HG03469 (cell line): ENCODE results near the gene ATRIP.
"Not testable (repeated sequence)": the region's sequence is repeated elsewhere in the genome, so short reads cannot be mapped to it uniquely, and the experiment has no call there.

Source experiments
- ATAC-seq: cut with Tn5 transposase; IDR thresholded peaks from one replicate; pipeline ENCODE4 v1.9.1; 2021; ENCODE audit warnings: mild to moderate bottlenecking, moderate library complexity, moderate number of reproducible peaks; ENCODE audit not compliant: unreplicated experiment

ATRIP gene

DNA sequence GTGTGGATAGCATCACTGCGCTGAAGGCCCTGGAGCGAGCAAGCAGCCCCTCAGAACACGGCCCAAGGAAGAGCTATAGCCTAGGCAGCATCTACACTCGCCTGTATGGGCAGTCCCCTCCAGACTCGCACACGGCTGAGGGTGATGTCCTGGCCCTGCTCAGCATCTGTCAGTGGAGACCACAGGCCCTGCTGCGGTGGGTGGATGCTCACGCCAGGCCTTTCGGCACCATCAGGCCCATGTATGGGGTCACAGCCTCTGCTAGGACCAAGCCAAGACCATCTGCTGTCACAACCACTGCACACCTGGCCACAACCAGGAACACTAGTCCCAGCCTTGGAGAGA is 20.5 kb downstream of the ATRIP start:
- ATAC-seq: no peak

DNA sequence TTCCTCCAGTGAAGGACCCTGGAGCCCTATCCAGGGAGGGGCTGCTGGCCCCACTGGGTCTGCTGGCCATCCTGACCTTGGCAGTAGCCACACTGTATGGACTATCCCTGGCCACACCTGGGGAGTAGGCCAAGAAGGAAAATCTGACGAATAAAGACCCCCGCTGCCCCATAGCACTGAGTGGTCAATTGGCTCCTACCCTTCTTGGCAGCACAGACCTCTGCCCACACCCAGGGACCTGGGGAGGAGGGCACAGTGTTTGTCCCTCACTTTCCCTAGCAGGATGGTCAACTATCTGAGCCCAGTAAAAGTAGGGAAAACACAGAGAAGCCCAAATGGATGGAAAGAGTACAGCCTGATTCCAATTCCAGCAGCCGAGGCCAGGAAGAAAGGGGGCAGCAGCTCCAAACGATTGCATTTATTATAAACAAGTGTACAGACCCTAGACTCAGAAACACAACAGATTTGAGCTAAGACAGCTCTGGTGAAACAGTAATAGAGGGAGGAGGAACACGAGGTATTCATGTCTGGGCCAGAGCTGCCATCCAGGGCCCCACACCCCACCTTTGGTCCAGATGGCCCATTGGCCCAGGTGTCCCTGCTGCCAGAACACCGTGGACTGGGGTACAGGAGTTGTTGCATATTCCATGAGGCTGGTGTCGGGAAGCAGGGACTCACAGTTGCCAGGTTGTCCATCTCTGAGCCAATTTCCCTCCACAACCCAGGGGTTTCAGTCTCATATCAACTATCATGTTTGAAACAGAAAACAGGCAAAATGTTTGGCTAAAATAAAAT is 21.1 kb downstream of the ATRIP start:
- no peak for ATAC-seq

DNA sequence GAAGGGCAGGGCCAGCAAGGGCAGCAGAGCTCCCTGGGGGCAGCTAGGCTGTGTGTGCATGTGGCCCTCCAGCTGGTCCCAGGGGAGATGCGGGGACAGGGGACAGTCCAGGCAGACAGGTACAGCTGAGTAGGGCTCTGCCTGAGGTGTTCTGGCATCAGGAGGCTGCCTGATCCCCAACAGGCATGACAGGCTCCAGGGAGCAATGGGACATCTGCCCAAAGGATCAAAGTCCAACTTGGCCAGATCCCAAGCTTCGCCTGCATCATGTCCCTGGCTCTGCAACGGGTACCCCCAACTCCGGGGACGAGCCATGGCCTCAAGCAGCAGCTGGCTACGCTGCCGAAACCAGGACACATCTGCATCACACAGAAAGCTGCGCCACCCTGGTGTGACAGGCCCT is 21.8 kb downstream of the ATRIP start:
- ATAC-seq: no peak

DNA sequence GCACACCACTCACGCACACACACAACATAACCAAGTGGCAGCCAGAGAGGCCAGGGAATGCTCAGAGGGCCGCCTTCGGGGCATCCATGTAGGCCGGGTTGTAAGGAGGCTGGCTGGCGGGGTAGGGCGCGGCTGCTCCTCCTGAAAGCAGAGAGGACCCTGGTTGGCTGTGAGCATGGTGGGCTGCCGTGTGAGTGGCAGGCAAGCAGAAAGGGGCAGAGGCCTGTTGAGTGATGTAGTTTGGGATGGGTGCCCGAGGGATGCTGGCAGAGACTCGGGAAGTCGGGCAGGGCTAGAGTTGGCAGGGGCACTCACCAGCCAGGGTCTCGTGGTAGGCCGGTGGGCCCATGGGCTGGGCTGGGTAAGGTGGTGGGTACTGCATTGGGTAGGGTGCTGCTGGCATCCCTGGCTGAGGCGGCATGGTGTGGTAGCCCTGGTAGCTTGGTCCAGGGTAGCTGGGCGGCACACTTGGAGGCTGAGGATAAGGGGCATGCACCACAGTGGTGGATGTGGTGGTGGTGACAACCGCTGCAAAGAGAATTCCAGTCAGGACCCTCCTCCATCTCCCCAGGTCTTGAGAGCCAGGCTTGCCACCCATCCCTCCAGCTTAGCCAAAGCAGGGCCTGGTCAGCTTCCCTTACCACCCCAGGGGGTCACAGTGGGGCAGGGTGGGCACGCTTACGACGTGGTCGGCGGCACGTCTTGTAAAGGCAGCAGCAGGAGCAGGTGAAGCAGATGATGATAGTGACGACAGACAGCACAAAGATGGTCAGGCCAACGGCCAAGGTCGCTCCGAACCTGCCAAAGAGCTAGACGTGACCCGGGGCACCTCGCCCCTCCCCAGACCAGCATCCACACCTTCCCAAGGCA is 22.7 kb downstream of the ATRIP start:
- ATAC-seq: no peak

DNA sequence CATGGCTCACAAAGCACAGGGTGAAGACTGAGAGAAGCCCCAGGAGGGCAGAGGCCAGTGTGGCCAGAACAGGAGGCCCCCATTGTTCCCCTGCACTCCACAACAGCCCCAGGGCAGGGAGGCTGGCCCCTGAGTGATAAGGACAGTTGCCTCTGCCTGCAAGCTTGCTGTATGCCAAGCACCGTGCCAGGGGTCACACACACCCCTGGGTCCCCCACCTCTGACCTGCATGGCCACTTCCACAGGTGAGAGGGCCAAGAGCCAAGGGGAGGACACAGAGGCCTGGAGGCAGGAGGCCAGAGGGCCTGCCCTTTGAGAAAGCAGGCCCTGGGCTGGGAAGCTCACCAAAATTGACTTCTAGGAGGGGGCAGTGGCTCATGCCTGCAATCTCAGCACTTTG is 23.7 kb downstream of the ATRIP start:
- no peak for ATAC-seq

DNA sequence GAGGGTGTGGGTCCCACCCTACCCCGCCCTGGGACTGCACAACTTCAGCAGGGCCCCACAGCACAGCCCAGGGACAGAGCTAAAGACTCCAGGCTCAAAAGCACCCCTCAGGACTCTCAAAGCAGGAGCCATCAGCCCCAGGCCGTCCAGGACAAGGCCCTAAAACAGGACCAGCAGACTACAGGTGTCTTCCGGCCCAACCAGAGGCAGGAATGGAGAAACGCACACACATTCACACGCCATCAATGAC is 26.1 kb downstream of the ATRIP start:
- ATAC-seq: no peak

DNA sequence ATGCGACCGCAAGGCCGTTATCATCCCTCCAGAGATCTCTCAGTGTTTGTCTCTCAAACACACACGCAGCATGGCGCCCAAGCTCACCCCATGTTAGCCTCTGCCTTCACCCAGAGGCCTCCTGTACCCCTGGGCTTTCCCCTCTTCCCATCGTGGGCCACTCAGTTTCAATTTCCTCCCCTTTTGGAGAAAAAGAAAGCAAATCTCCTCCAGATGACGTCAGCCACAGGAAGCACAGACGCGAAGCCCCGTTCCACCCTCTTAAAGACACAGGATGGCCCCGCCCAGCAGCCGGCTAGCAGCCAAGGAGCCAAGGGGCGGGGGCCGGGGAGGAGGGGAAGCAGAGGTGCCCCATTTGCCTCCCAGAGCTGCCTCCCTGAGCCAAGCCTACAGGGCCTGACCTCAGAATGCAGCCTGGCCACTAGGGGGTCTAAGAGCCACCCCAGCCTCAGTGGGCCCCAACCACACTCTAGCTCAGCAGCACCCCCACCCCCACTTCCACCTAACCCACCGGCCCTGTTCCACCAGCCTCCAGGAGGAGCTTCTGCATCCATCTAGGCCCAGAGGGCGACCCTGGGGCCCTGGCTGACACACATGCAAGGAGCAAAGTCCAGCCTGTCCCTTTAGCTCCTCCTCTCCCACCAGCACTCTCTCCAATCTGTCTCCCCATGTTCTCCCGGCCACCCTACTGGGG is 26.5 kb downstream of the ATRIP start:
- peak; percentile 61 for ATAC-seq

DNA sequence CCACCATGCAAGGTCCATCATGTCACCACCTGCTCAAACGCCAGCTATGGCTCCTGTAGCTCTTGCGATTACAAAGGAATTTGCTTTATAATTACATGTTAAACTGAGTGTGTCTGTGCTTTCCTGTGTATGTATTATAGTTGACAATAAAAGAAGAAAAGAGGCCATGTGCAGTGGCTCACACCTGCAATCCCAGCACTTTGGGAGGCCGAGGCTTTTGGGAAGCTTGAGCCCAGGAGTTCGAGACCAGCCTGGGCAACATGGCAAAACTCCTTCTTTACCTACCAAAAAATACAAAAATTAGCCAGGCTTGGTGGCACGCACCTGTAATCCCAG is 27.0 kb downstream of the ATRIP start:
- ATAC-seq: no peak

DNA sequence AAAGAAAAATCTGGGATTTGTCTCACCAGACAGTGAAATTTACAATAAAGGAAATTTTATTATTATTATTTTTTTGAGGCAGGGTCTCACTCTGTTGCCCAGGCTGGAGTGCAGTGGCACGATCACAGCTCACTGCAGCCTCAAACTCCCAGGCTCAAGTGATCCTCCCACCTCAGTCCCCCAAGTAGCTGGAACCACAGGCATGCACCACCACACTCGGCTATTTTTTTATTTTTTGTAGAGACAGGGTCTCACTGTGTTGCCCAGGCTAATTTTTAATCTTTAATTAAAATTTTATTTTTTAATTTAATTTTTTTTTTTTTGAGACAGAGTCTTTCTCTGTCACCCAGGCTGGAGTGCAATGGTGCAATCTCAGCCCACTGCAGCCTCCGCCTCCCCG is 27.5 kb downstream of the ATRIP start:
- not testable (repeated sequence) for ATAC-seq

DNA sequence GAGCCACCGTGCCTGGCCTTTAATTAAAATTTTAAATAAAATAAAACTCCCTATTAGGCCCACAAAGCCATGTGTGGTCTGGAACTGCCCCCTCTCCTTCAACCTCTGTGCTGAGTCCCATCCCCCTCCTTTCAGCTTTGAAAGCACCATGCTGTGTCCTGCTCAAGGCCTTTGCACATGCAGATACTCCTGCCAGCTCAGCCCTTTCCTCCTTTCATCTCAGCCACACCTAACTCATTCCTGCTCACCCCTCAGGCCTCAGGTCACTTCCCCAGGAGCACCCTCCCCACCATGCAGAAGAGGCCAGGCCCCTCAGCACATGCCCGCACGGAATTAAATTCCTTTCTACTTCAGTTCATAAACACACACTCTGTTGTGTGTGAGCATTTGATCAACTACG is 28.1 kb downstream of the ATRIP start:
- ATAC-seq: no peak

DNA sequence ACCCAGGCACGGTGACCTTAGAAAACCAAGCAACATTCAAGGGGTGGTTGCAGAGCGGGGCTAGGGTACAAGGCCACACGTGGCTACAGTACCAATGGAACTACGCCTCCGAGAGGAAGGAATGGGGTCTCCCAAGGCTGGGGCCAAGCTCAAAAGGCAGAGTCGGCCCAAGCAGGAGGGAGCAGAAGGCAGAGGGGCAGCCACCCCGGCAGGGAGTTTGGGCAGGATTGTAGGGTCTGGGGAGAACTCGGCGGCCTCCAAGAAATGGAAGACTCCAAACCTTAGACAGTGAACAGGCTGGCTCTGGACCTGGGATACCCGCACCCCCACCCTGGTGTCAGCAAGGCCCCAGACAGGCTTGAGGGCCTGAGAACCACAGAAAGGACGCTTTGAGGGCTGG is 28.7 kb downstream of the ATRIP start:
- no peak for ATAC-seq

DNA sequence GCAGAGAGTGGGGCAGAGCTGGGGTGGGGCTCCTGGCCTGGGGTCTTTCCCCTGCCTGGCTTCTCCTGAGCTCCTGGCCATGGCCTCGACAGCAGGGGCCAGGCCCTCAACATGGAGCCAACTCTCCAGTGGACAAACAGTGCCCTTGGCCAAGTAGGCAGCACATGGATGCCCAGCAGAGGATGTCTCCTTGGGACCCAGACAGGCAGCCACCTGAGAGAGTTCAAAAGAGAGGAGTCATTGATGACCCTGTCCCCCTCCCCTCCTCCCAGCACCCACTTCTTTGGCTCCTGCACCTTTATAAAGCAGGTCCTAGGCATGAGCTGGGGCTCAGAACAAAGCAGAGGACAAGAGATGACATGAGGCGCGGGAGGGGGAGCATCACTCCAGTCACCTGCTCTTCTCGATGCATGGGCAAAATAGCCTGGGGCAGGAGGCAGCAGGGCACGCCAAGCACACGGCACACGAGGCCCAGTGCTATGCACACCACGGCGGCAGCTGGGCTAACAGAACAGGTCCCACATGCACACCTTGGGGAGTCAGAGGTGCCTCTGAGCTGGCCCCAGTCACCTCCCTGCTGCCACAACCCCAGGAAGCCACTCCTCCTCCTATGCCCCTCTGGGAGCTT is 30.0 kb downstream of the ATRIP start:
- ATAC-seq: no peak

DNA sequence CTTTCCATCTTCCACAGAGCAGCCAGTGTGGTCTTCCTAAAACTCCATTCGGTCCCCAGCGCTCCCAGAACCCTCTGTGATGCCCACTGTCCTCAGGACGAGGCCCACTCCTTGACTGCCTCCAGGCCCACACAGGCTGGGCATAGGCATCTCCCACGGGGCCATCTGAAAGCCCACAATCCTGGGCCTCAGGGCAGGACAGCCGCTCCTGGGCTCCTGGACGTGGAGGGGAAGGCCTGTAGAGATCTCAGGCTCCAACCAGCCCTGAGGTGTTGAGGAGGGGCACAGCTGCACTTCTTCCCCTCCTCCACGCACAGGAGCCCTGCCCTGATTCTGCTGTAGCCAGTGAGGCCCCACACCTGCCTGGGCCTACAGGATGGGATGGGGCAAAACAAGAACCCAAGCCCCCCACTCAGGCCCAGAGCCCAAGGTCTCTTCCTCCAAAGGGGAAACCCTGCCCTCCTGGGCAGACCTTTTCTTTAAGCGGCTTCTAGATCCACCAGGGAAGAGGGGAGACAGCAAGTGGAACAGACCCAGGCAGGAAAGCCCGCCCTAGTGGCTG is 31.5 kb downstream of the ATRIP start:
- ATAC-seq: no peak

DNA sequence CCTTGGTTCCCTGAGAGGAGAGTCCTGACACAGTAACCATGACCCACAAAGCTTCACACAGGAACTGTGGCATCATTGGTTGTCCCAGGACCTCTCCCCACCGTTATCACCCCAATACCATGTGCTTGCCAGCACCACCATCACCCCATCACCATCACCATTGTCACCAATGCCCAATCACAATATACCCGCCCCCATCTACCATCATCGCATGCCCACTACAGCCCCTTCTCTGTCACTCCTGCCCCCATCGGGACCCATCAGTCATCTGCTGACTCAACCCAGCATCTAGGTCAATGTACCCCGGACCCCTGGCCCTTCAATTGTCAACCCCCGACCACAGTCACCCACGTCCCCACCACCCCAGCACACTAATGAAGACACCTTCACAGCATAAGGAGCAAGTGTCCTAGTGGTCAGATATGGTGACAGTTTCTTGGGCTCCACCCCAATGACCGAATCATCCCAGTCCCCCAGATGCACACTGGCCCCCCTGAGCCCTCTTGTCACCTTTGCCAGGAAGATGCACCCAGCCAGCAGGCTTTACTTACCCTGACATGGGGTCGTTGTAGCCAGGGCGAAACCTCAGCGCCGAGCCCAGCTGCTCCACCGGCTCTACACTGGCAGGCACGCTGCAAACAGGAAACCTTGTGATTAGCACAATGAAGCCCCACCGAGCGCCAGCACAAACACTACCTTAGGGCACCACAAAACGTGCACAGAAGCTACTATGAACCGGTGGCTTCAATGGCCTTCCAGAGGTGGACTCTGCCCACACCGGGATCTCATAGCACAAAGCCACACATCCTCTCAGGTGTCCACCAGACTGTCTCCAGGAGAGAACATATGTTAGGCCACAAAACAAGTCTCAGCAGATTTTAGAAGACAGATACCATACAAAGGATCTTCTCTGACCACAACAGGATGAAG is 32.4 kb downstream of the ATRIP start:
- ATAC-seq: no peak

DNA sequence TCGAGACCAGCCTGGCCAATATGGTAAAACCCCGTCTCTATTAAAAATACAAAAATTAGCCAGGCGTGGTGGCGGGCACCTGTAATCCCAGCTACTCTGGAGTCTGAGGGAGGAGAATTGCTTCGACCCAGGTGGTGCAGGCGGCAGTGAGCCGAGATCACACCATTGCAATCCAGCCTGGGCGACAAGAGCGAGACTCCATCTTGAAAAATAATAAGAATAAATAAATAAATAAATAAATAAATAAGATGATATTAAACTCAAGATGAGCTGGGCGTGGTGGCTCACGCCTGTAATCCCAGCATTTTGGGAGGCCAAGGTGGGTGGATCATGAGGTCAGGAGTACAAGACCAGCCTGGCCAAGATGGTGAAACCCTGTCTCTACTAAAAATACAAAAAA is 34.4 kb downstream of the ATRIP start:
- not testable (repeated sequence) for ATAC-seq

DNA sequence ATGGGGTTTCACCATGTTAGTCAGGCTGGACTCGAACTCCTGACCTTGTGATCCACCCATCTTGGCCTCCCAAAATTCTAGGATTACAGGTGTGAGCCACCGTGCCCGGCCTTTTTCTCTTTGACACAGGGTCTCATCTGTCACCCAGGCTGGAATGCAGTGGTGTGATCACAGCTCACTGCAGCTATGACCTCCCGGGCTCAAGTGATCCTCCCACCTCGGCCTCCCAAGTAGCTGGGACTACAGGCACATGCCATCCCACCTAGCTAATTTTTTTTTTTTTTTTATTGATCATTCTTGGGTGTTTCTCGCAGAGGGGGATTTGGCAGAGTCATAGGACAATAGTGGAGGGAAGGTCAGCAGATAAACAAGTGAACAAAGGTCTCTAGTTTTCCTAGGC is 36.3 kb downstream of the ATRIP start:
- ATAC-seq: not testable (repeated sequence)

DNA sequence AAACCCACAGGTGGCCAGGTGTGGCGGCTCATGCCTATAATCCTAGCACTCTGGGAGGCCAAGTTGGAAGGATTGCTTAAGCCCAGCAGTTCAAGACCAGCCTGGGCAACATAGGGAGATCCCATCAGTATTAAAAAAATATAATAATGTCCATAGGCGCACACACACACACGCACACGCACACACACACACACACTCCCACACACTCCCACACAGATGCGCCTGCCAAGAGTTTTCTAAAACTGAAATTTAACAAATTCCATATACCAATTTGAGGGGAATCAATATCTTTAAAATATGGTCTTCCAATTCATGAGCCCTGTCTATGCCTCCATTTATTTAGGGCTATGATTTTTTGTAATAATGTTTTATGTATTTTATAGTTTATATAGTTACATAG is 40.4 kb downstream of the ATRIP start:
- no peak for ATAC-seq

DNA sequence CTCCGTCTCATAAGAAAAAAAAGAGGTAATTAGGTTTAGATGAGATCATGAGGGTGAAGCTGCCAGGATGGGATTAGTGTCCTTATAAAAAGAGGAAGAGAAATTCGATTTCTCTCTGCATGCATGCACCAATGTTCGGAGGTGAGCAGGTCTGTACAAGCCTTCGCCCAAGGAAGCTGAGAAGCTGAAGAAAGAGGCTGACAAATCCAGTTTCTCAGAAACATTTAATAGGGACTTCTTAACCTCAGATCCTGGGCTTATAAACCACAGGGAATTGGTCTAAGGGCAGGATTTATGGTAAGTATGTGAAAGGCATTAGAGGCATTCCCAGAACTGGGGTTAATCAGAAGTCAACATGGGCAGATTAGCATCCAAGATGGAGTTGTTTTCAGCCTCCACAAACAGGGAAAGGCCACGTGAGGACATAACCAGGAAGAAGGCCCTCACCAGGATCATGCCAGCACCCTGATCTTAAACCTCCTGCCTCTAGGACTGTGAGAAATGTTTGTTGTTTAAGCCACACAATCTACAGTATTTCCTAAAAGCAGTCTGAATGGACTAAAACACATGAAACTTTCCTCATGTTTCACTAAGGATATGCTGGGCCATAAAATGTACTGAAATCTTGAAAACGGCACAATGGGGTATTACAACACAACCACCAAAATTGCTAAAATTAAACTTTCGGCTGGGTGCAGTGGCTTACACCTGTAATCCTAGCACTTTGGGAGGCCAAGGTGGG is 46.1 kb downstream of the ATRIP start:
- ATAC-seq: no peak

DNA sequence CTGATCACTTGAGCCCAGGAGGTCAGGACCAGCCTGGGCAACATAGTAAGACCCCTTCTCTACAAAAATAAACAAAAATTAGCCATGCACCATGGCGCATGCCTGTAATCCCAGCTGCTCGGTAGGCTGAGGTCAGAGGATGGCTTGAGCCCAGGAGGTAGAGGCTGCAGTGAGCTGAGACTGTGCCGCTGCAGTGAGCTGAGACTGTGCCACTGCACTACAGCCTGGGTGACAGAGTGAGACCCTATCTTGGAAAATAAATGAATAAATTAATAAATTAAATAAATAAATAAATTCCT is 46.6 kb downstream of the ATRIP start:
- no peak for ATAC-seq

DNA sequence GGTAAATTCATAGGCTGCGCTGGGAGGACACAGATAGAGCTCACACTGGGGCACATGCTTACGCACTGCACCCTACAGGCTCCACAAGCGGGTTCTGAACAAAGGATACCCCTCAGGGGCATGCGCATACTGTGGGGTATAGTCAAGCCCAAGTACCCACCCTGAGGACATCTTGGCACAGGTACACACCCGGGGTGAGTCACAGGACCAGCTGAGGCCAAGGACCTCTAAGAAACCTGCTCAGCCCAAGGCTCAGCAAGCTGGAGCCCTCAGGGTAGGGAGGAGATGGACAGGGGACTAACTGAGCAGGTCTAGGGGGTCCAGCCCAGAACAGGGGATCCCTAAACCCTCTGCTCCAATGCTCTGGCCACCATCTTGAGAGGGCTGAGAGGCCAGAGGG is 54.1 kb downstream of the ATRIP start:
- no peak for ATAC-seq
